Activated CD4-positive, alpha-beta T cell treated with anti-CD3 and anti-CD28 coated beads for 48 hours (primary cell): Measurements from ENCODE around the gene TMEM131.

Experiments used
- DNase-seq: peaks from one replicate; pipeline ENCODE4 v3.0.0-alpha.2; 2020

Gene TMEM131

GRCh38 chr2:97734061-97735051 is 261.4 kb downstream of the TMEM131 start:
- no peak for DNase-seq

DNA sequence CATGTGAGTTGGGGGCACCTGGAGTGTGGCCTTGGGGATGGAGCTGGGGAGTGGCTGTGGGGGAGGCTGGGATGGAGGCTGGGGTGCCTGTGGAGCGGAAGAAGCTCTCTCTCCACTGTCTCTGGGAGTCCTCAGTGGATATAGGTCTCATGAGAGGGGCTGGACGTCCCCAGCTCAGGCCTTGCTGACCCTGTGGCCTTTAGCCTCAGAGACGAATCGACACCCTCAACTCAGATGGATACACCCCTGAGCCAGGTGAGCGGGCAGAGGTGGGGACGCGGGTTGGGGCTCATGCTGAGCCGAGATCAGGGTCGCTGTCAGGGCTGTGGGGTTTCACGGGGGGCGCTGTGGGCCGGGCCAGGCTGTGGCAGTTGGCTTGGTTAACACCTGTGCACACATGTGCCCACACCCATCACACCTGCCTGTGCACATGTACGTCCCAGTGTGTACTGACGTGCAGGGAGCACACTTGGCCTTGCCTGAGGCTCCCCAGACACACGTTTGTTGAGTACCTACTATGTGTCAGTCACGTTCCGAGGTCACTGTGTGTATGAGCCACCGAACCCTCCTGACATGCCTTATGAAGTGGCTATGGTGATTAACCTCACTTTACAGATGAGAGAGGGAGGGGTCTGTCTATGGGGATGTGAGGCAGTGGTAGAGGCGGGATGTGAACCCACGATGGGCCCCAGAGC is 262.3 kb downstream of the TMEM131 start:
- no peak for DNase-seq

GRCh38 chr2:97732436-97733340 is 263.1 kb downstream of the TMEM131 start:
- DNase-seq = no peak

DNA sequence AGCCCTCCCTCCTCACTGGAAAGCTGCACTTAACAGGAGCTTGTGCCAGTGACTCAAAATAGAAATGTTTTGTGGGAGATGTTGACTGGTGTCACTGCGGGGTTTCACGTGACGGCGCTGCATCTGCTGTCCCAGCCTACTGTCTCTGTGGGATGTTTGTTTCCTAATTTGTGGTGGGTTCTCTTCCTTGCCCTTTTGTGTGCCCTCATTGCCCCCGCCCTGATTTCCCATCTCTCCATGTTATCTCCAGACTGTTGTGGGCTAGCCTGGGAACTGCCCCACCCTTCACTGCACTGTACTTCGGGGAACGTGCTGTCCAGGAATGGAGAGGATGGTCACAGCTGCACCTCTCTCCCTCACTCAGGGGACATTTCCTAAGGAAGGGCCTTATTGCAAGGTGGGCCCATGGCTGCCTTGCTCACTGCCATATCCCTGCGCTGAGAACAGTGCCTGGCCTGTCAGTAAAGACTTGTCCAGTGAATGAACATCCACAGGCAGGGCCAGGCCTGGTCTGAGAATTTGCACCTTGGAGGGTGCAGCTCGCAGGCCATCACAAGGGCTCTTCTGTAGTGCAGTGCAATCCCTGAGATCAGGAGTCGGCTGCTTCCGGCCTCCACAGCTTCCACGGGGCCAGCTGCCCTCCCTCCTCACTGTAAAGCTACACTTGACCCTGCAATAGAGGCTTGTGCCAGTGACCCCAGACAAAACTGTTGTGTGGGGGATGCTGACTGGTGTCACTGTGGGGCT is 264.3 kb downstream of the TMEM131 start:
- DNase-seq = no peak

DNA sequence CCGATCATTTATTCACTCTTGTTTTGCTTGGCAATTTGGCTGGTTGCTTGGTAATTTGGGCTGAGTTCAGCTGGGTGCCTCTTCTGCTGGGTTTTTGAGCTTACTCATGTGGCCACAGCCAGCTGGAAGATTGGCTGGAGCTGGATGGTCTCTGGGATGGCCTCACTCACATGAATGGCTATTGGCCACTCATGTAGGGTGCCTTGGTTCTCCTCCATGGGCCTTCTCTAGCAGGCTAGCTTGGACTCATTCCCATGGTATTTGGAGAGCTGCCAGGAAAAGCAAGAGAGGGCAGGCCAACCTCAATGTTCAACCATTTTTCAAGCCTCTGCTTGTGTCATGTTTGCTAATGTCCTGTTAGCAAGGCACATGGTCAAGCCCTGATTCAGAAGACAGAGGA is 265.5 kb downstream of the TMEM131 start:
- no peak for DNase-seq

GRCh38 chr2:97728091-97728731 is 267.5 kb downstream of the TMEM131 start:
- DNase-seq = no peak

DNA sequence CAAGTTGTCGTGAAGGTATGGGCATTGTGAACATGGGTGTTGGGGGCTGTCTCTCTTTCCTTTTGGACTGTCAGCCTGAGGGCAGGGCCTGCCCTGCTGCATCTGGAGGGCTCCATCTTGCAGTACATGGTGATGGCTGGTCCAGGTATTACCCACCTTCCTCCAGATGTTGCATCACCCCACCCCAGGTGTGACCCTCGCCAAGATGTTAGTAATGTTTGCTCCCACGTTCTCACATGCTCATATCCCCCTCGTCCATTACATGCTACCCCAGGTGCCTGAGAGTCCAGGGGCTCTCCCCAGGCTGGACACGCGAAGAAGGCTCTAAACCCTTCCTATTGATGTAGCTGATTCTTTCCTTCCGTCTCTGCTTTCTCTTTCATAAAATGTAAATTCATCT is 268.5 kb downstream of the TMEM131 start:
- DNase-seq = no peak

DNA sequence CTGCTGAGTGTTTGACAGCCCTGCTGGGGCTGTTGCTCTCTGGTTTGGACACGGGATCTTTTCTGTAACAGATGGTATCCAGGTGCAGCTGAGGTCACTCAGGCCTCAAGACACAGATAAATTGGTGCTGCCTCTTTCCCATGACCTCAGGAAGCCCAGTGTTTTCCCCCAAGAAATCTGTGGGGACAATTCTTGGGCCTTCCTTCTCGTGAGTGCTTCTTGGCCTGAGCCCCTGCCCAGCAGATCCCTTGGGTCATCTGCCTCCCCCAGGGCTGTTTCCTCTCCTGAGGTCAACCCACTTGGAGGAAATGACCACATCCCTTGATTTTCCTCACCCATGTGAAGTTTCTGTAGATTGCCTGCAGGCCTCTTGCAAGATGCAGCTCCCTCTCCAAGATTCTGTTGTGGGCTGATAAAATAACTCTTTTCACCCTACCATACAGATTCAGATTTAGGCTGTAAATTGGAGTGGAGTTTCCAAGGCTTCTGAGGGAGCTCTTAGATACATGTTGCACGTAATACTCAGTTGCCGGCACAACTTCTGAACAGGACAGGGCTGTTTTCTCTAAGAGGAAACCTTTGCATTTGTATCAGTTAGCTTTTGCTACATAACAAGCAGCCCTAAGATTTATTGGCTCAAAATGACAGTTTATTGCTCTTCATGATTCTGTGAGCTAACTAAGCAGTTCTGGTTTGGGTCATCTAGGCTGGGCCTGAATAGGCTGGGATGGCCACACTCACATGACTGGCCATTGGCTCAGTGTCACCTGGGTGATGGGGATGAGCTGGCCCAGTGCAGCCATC is 269.3 kb downstream of the TMEM131 start:
- no peak for DNase-seq

- DNase-seq = no peak
Observed at GRCh38 chr2:97724946-97725688, 270.6 kb downstream of the TMEM131 start.

DNA sequence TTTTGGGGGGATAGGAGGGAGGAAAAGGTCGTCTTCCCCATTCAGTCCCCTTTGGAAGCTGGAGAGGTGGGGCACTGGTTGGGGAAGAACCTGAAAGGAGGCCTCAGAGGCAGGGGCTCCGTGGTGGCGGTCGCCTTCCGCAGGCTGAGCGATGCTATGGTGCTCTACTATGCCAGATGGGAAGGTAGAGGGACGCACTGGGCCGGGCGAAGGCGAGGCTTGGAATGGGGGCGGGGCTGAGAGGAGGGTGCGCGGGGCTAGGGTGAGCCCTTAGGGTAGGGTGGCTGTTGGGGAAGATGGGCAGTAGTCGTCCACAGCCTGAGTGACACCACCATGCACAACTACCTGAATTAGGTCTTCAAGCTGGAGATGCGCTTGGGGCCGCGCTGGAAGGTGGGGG is 271.2 kb downstream of the TMEM131 start:
- DNase-seq = no peak

DNA sequence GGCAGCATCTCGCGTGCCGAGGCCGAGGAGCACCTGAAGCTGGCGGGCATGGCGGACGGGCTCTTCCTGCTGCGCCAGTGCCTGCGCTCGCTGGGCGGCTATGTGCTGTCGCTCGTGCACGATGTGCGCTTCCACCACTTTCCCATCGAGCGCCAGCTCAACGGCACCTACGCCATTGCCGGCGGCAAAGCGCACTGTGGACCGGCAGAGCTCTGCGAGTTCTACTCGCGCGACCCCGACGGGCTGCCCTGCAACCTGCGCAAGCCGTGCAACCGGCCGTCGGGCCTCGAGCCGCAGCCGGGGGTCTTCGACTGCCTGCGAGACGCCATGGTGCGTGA is 271.7 kb downstream of the TMEM131 start:
- no peak for DNase-seq

DNA sequence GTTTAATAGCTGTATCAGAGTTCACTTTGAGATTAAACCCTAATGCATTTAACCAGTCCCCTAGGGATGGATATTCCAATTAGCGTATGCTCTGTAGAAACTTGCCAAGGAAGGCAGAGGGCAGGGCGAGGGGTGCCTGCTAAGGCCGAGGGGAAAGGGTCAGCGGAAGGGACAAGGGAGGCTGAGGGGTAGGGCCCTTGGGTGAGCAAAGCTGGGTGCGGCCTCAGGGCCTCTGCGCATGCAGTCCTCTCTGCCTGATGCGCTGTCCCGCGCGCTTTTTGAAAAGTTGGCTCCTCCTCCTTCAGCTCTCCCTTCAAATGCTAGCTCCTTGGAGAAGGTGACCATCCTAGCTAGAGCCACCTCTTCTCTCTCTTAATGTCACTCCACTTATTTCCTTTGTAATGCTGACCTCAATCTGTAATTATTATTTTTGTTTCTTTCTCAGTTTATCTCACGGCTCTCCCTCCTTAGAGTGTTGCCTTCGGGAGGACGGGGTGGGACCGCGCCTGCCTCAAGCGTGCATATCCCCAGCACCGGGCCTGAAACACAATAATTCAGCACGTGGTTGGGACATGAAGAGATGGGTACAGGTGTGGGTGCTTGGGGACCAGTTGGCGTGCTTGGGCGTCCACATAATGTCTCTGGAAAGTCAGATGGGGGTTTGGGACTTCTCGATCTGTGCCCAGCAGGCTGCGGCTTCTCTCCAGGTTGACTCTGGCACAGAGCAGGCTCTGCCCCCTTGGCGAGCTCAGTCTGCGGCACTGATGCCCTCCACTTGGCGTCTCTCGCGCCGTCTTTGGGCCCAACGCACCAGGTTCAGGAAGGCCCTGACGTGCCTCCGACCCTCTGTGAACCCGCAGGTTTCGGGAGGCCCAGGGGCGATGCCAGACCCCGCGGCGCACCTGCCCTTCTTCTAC is 272.3 kb downstream of the TMEM131 start:
- DNase-seq = no peak

DNA sequence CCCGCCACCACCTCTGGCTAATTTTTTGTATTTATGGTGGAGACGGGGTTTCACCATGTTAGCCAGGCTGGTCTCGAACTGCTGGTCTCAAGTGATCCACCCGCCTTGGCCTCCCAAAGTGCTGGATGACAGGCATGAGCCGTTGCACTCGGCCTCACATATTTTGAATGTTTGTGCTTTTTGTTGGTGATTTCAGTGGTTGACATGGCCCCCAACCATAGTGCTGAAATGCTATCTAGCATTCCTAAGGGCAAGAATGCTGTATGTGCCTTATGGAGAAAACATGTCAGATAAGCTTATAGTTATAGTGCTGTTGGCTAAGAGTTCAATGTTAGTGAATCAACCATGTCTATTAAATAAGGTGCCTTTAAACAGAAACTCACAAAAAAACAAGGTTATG is 273.5 kb downstream of the TMEM131 start:
- no peak for DNase-seq

DNA sequence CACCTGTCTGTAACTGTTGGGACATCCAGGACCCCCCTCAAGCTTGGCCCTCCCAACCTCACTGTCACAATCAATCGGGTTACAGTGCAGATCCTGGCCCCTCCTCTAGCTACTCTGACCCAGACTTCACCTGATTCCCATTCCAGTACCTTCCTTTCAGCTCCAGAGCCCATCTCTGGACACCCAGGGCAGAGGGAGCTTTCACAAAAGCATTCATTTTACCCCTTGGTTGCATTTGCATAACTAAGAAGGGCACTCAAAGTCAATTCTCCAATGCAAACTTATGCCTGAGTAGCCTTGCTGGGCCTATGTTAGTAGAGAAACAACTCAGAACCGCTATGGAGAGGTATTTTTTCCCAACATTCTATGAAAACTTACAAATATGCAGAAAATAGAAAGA is 275.0 kb downstream of the TMEM131 start:
- DNase-seq = no peak

GRCh38 chr2:97719362-97720155 is 276.2 kb downstream of the TMEM131 start:
- no peak for DNase-seq

- no peak for DNase-seq
Observed at GRCh38 chr2:97718942-97719341, 276.8 kb downstream of the TMEM131 start.

- peak; percentile 79 for DNase-seq
Observed at GRCh38 chr2:97718051-97718882, 277.5 kb downstream of the TMEM131 start.
